DMS 273 treated with DMSO at 0.1 percent for 48 hours (cell line): ENCODE data around the gene USP3.
"Not testable (repeated sequence)": the region's sequence is repeated elsewhere in the genome, so short reads cannot be mapped to it uniquely, and the experiment has no call there.

Experiments
- DNase-seq: peaks from one replicate; lab custom pipeline; 2025; lab: John Stamatoyannopoulos, UW

USP3 gene

DNA sequence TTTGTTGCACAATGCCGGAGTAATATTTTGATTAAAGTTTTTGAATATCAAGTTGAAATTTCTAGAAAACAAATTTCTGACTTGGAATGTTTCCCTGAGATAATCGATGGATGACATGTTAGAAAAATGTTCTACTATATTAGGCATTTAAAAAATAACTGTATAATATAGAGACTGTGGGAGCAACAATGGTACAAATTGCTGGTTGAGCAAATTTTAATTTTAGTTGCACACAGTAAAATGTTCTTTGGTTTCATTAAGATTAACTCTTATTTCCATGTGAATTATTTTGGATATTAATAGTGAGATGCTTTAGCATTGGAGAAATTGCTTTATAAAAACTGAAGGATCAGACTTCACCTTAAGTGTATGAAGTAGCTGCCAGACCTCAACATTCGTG, 9.3 kb downstream of the USP3 start:
- DNase-seq, result no peak

GRCh38 chr15:63514531-63514943, 10.1 kb downstream of the USP3 start:
- DNase-seq, result no peak

- no peak for DNase-seq
These were observed 12.8 kb downstream of the USP3 start for GRCh38 chr15:63517202-63517601.

DNA sequence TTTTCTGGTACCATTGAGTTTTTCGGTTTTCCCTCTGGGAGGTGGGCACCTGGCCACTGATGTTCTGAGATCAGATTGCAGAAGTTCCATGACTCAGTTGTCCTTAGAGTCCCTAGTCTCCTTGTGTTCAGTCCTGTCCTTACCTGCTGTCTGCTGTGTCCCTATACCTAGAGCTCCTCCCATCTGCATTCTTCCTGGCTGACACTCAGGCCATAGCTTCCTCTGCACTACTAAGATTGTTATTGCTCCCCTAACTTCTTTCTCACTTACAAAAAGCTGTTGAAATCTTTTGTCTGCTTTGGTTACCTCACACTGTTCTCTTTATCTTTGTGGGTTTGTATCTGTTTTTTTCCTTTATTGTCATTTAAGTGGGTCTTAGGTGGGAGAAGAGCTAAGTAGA, 13.2 kb downstream of the USP3 start:
- no peak for DNase-seq

GRCh38 chr15:63519041-63519440, 14.6 kb downstream of the USP3 start:
- DNase-seq, result no peak

GRCh38 chr15:63519548-63520178, 15.3 kb downstream of the USP3 start:
- no peak for DNase-seq

DNA sequence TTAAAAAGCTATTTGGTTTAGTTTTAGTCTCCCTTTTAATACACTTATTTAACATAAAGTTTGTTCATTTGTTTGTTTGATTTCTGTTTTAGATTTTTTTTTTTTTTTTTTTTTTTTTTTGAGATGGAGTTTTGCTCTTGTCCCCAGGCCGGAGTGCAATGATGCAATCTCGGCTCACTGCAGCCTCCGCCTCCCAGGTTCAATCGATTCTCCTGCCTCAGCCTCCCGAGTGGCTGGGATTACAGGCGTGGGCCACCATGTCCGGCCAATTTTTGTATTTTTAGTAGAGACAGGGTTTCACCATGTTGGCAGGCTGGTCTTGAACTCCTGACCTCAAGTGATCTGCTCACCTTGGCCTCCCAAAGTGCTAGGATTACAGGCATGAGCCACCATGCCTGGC, 16.1 kb downstream of the USP3 start:
- not testable (repeated sequence) for DNase-seq

- no peak for DNase-seq
These were observed 17.8 kb downstream of the USP3 start for GRCh38 chr15:63522225-63522578.

DNA sequence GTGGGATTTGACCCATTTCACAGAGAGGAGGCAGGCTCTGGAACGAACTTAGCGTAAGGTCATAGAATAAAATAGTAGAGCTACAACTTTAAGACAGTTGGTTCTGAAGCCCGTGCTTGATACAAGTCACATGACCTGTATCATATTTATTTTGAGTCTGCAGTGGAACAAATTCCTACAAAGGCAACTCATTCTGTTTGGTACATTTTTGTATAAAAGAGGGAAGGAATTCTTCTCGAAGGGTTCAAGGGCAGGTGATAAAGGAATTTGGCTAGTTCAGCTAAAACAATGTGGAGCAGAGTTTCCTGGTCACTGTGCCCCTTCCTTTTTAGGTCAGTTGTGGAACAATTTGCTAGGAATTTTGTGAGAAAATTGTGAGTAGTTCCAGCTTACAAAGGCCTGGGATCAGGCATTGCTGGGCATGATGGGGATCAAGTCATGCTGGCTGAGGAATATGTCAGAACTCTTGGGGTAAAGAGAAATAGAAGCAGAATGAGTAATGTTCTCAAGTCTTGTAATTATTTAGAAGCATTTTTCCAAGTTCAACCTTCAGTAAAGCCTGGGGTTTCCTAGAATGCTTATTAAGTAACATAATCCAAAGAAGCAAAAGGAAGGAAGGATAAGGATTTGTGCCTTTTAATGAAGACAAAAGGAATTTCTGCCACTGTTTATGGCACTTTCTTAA, 19.1 kb downstream of the USP3 start:
- DNase-seq, result no peak

DNA sequence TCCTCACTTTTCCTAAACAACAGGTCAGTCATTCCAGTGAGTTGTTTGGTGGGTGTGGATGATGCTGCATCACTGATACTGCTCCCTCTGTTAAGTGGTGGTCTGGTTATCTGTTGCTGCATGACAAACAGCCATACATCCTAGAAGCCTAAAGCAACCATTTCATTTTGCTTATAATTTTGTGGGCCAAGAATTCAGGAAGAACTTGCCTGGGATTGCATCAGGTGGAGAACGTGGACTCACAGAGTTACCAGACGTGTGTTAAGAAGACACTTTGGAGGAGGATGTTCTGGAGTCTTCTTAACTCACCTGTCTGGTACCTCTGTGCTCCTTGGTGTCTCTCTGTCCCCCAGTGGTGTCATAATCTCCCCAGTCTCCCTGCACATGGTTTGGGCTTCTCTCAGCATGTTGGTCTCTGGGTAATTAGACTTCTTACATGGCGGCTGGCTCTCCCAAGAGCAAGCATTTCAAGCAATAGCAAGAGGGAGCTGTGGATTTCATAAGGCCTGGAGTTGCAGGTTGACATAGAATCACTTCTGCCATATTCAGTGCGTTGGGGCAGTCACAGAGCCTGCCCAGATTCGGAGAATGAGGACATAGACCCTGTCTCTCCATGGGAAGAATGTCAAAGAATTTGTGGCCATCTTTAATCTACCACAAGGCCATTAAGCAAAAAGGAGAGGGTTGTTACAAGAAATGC, 20.1 kb downstream of the USP3 start:
- no peak for DNase-seq

- no peak for DNase-seq
These were observed 22.0 kb downstream of the USP3 start for GRCh38 chr15:63526401-63526800.

GRCh38 chr15:63528138-63528659, 23.8 kb downstream of the USP3 start:
- DNase-seq, result no peak

- DNase-seq, result no peak
These were observed 25.8 kb downstream of the USP3 start for GRCh38 chr15:63530235-63530634.

GRCh38 chr15:63530752-63531299, 26.4 kb downstream of the USP3 start:
- no peak for DNase-seq

DNA sequence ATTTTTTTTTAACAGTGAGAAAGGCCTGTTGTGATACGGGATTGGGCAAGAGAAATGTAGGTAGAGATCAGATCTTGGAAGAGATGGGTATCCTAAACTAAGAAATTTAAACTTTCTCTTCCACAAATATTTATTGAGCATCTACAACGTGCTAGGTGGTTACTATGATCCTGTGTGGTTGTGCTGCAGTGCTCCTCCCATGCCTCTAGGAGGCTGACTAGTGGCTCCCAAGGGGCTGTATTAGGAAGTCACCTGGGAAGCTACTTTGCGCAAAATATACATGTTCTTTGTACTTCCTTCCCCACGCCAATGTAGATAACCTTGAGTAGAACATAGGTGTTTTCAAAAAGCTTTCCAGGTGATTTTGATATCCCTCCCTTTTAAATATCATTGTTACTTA, 27.2 kb downstream of the USP3 start:
- DNase-seq, result no peak

GRCh38 chr15:63532307-63532744, 27.9 kb downstream of the USP3 start:
- DNase-seq, result no peak

- not testable (repeated sequence) for DNase-seq
These were observed 30.5 kb downstream of the USP3 start for GRCh38 chr15:63534888-63535287.

DNA sequence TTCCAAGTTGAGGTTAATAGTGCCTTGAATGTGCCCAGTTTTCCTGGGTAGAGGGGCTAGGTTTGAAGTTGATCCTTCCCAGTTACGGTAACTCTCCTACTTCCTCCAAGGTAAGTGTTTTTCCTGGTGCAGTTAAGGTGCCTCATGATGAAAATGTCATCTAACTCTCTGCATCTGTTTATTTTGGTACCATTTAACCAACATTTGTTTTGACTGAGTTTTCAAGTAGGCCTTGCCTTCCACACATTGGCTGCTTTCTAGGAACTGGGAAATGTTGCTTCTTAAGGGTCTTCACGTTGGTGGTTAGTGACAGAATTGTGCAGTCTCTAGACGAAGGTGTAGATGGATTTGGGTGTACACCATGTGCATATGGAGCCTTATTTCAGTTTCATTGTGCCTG, 31.3 kb downstream of the USP3 start:
- no peak for DNase-seq

- no peak for DNase-seq
These were observed 34.5 kb downstream of the USP3 start for GRCh38 chr15:63538876-63539275.

GRCh38 chr15:63539521-63539920, 35.1 kb downstream of the USP3 start:
- no peak for DNase-seq

DNA sequence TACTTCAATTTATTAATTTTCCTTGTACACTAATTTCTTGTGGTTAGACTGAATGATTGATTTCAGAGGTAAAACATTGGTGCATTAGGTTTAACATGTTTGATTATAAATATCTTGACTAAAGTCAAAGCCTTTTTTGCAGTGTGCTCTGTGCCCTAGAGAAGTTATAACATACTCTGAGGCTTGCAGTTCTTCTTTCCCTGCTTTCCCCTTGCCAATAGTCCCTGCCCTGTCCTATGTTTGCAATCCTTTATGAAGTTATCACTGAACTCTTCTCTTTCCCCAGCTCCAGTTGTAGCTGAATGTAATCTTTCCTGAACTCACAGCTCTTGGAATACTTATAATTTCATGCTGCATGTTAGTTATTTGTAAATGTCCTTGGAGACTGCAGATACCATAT, 35.6 kb downstream of the USP3 start:
- no peak for DNase-seq

- DNase-seq, result no peak
These were observed 36.1 kb downstream of the USP3 start for GRCh38 chr15:63540449-63540848.
